MM.1S (cell line): ENCODE data around the gene MS4A1.

Experiments used
- DNase-seq: peaks from one replicate; pipeline ENCODE4 v3.0.0-alpha.2; 2015
- H2AFZ ChIP-seq: fragments of 300-600 bp; sonication (generic); 2 replicates; pipeline ENCODE4 v1.6.0; 2016; ENCODE audit warnings: antibody characterized with exemption, low read length
- H3F3A ChIP-seq: fragments of 300-600 bp; sonication (generic); 2 replicates; pipeline ENCODE4 v1.6.1; 2016; ENCODE audit warnings: mild to moderate bottlenecking, antibody characterized with exemption, low read length, moderate library complexity, mixed read lengths; ENCODE audit not compliant: insufficient read depth
- H3K27ac ChIP-seq: fragments of 300-600 bp; sonication (generic); 2 replicates; pipeline ENCODE4 v1.5.1; 2016; ENCODE audit warnings: mild to moderate bottlenecking, low read length
- H3K27me3 ChIP-seq: fragments of 300-600 bp; sonication (generic); replicated peaks from 2 replicates; pipeline ENCODE4 v1.6.0; 2016; ENCODE audit warnings: low read length; ENCODE audit not compliant: insufficient read depth
- H3K36me3 ChIP-seq: fragments of 300-600 bp; sonication (generic); replicated peaks from 2 replicates; pipeline ENCODE4 v1.6.1; 2016; ENCODE audit warnings: mild to moderate bottlenecking, low read length, mixed read lengths; ENCODE audit not compliant: insufficient read depth
- H3K4me1 ChIP-seq: fragments of 300-600 bp; sonication (generic); 2 replicates; pipeline ENCODE4 v1.6.1; 2016; ENCODE audit warnings: low read length, mixed read lengths
- H3K4me2 ChIP-seq: fragments of 300-600 bp; sonication (generic); 2 replicates; pipeline ENCODE4 v1.6.0; 2016; ENCODE audit warnings: low read depth, low read length
- H3K4me3 ChIP-seq: fragments of 300-600 bp; sonication (generic); 2 replicates; pipeline ENCODE4 v1.5.1; 2016; ENCODE audit warnings: low read length, mixed read lengths
- H3K79me2 ChIP-seq: fragments of 300-600 bp; sonication (generic); 2 replicates; pipeline ENCODE4 v1.6.1; 2016; ENCODE audit warnings: mixed run types, low read length, mixed read lengths
- H3K9ac ChIP-seq: fragments of 300-600 bp; sonication (generic); 2 replicates; pipeline ENCODE4 v1.6.1; 2016; ENCODE audit warnings: low read length, mixed read lengths
- H3K9me2 ChIP-seq: fragments of 300-600 bp; sonication (generic); replicated peaks from 2 replicates; pipeline ENCODE4 v1.6.1; 2016; ENCODE audit warnings: mild to moderate bottlenecking, low read length, mixed read lengths; ENCODE audit not compliant: insufficient read depth
- H3K9me3 ChIP-seq: fragments of 300-600 bp; sonication (generic); replicated peaks from 2 replicates; pipeline ENCODE4 v1.6.1; 2016; ENCODE audit warnings: mild to moderate bottlenecking, low read length, mixed read lengths; ENCODE audit not compliant: insufficient read depth
- H4K20me1 ChIP-seq: fragments of 300-600 bp; sonication (generic); 2 replicates; pipeline ENCODE4 v1.6.1; 2016; ENCODE audit warnings: mild to moderate bottlenecking, low read length, moderate library complexity, mixed read lengths; ENCODE audit not compliant: insufficient read depth
- CTCF ChIP-seq: fragments of 300-600 bp; sonication (generic); IDR thresholded peaks from 2 replicates; pipeline ENCODE4 v1.5.1; 2016; ENCODE audit warnings: antibody characterized with exemption, low read length, mixed read lengths
- EZH2 ChIP-seq: fragments of 300-600 bp; sonication (generic); optimal IDR thresholded peaks from 2 replicates; pipeline ENCODE3; 2017; ENCODE audit warnings: low read depth, mild to moderate bottlenecking, antibody characterized with exemption, low read length, mixed read lengths
- EZH2phosphoT487 ChIP-seq: fragments of 300-600 bp; sonication (generic); IDR thresholded peaks from 2 replicates; pipeline ENCODE4 v1.6.1; 2018; ENCODE audit warnings: antibody characterized with exemption, low read length

The MS4A1 gene

GRCh38 chr11:60455531-60456042 is at the start of gene MS4A1:
Gene MS4A1 (plus strand): TSS chr11:60455847. CDS start chr11:60462375, 6,528 bp downstream.
- H3K9me2 ChIP-seq: no peaks in the 10 kb centered on the region
- peaks cover 2% of the 10 kb centered on the region; the same call in 1 of the 2 replicates for H3K4me1 ChIP-seq
- no peaks in the 10 kb centered on the region for H3K79me2 ChIP-seq
- no peaks in the 10 kb centered on the region for H3K27me3 ChIP-seq
- TF ChIP-seq EZH2phosphoT487 (no peak), EZH2 (no peak), CTCF (no peak)
- no peaks in the 10 kb centered on the region for H3F3A ChIP-seq
- no peak for DNase-seq
- H2AFZ ChIP-seq: no peak within 1 kb of the TSS
- no peaks in the 10 kb centered on the region for H4K20me1 ChIP-seq
- H3K4me3 ChIP-seq: no peak within 1 kb of the TSS; the same call in 1 of the 2 replicates
- no peaks in the 10 kb centered on the region for H3K36me3 ChIP-seq
- no peak within 1 kb of the TSS for H3K4me2 ChIP-seq
- no peak within 1 kb of the TSS for H3K27ac ChIP-seq
- no peaks in the 10 kb centered on the region for H3K9me3 ChIP-seq
- no peak within 1 kb of the TSS for H3K9ac ChIP-seq

DNA sequence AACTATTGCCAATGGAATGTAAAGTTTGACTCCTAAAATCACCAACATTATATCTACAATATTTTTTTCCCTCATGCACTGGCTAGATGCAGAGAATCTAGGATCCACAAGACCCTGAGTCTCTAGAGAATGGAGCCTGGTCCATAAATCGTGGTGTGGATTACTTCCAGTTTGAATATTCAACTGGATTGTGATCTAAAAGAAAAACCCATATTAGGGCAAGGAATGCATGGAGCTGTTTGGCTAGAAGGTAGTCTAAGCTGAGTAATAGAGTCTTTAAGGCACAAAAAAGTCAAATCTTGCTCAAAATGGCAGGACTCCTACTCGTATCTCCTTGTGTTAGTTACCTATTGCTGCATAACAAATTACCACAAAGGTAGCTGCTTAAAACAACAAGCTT is 35.6 kb upstream of the MS4A1 start:
- no peak for TF ChIP-seq CTCF
- TF ChIP-seq EZH2: no peak
- no peak for TF ChIP-seq EZH2phosphoT487
- Histone ChIP-seq H3K9ac (no peak overlapping the region), H3K4me2 (no peak overlapping the region), H3K36me3 (no peaks in the 10 kb centered on the region), H2AFZ (no peak overlapping the region), H4K20me1 (no peaks in the 10 kb centered on the region), H3K4me1 (no peaks in the 10 kb centered on the region), H3K9me2 (no peaks in the 10 kb centered on the region), H3K27ac (no peak overlapping the region), H3K27me3 (no peaks in the 10 kb centered on the region), H3K9me3 (no peaks in the 10 kb centered on the region), H3K4me3 (no peak overlapping the region), H3K79me2 (no peaks in the 10 kb centered on the region), H3F3A (no peaks in the 10 kb centered on the region)
- DNase-seq: no peak

DNA sequence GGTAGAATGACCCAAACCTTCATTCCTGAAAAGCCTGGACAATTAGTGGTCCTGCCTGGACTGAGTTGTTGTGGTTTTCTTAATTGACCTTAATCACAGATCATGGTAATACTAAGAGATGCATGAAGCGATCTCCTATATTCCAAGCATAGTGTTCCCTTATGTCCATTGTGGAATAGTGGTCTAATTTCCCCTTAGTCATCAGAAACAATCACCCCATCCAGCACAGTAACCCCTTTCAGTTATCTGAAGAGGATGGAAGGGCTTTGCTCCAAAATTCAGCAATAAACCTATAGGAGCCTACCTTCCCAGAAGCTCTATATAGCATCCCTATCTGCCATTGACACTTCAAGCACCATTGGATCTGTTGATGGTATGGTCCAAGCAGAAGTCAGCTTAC is 33.0 kb upstream of the MS4A1 start:
- Histone ChIP-seq H2AFZ (no peak overlapping the region), H3K9me2 (no peaks in the 10 kb centered on the region), H3K4me2 (no peak overlapping the region), H3K27ac (no peak overlapping the region), H3K79me2 (no peaks in the 10 kb centered on the region), H3K36me3 (no peaks in the 10 kb centered on the region), H3K4me3 (no peak overlapping the region), H3K4me1 (no peaks in the 10 kb centered on the region), H4K20me1 (no peaks in the 10 kb centered on the region), H3K27me3 (no peaks in the 10 kb centered on the region), H3K9ac (no peak overlapping the region), H3K9me3 (no peaks in the 10 kb centered on the region), H3F3A (no peaks in the 10 kb centered on the region)
- DNase-seq: no peak
- TF ChIP-seq EZH2: no peak
- TF ChIP-seq CTCF: no peak
- no peak for TF ChIP-seq EZH2phosphoT487
